Activated CD4-positive, alpha-beta memory T cell treated with anti-CD3 and anti-CD28 coated beads for 36 hours (primary cell): ENCODE data around the gene ATP2B3. TPM values are rescaled to one million over a fixed set of nuclear protein-coding genes. Genes with fewer than 3 reads are reported as not detected.

Experiments
- CTCF ChIA-PET: fragments of 350-600 bp; sonication (Branson Sonifier 250); formaldehyde crosslinking; loops from one replicate; lab custom pipeline; 2021; ENCODE audit warnings: antibody characterized with exemption, inconsistent platforms; lab: Charles Lee
- POLR2A ChIA-PET: fragments of 350-600 bp; sonication (Branson Sonifier 250); formaldehyde crosslinking; loops from one replicate; lab custom pipeline; 2021; ENCODE audit warnings: antibody characterized with exemption; lab: Charles Lee
- DNase-seq: peaks from one replicate; pipeline ENCODE4 v3.0.0-alpha.2; 2020
- H3K27ac Mint-ChIP-seq: one replicate; pipeline ENCODE4 v1.8.0; 2021; ENCODE audit warnings: mixed read lengths
- H3K27me3 Mint-ChIP-seq: one replicate; pipeline ENCODE4 v1.8.0; 2021; ENCODE audit warnings: mixed read lengths
- H3K36me3 Mint-ChIP-seq: one replicate; pipeline ENCODE4 v1.8.0; 2021; ENCODE audit warnings: mixed read lengths
- H3K4me1 Mint-ChIP-seq: one replicate; pipeline ENCODE4 v1.8.0; 2021; ENCODE audit warnings: low read depth, mixed read lengths
- H3K4me3 Mint-ChIP-seq: one replicate; pipeline ENCODE4 v1.8.0; 2021; ENCODE audit warnings: mild to moderate bottlenecking, mixed read lengths
- H3K9me3 Mint-ChIP-seq: one replicate; pipeline ENCODE4 v1.8.0; 2021; ENCODE audit warnings: mixed read lengths
- intact Hi-C: fragments of 100-400 bp; cut with micrococcal nuclease; formaldehyde crosslinking; loops from one replicate; pipeline ENCODE4 v1.15.1; 2023
- total RNA-seq, 2 experiments: library from RNA; stranded (reverse); gene quantifications; one replicate each; pipeline ENCODE4 v1.2.3, GENCODE V29; 2021

ATP2B3 gene
- total RNA-seq, 2 experiments from 2014 or later, result not detected

DNA sequence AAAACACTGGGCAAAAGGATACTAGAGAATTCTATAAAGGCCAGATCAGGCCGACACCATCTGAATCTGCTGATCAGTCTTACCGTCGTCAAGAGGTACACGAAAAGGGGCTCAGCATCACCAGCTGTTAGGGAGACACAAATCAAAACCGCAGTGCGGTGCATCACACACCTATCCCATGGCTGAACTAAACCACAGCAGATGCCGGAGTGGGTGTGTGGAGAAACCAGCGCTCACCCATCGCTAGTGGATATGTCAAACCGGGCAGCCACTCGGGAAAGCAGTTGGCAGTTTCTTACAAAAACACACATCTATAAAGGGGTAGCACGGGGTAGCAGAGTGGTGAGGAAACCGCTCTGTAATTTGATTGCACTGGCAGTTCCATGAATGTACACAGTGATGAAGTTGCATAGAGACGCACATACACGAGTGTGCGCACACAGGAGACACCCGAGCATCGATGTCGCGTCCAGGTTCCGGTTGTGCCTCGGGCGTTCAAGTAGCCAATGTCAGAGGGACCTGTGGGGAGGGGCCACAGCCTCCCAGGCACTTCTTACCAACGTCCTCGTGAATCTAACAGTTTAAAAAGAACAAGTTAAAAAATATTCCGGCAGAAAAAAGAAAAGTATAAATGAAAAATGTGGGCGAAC, 104.6 kb downstream of the ATP2B3 start:
- Mint-ChIP-seq H3K27me3 (no peaks in the 10 kb centered on the region), H3K4me1 (no peaks in the 10 kb centered on the region), H3K36me3 (no peaks in the 10 kb centered on the region), H3K27ac (no peak overlapping the region), H3K9me3 (no peaks in the 10 kb centered on the region), H3K4me3 (no peak overlapping the region)
- ChIA-PET CTCF (interaction anchor here (0.9 to 1.2 kb wide), 2 partner anchors 12 to 21 kb away, joined by 3 read pairs; no protein-coding TSS in a partner anchor), POLR2A (no interaction called here)
- no peak for DNase-seq
- intact Hi-C loops, result no loop called here

DNA sequence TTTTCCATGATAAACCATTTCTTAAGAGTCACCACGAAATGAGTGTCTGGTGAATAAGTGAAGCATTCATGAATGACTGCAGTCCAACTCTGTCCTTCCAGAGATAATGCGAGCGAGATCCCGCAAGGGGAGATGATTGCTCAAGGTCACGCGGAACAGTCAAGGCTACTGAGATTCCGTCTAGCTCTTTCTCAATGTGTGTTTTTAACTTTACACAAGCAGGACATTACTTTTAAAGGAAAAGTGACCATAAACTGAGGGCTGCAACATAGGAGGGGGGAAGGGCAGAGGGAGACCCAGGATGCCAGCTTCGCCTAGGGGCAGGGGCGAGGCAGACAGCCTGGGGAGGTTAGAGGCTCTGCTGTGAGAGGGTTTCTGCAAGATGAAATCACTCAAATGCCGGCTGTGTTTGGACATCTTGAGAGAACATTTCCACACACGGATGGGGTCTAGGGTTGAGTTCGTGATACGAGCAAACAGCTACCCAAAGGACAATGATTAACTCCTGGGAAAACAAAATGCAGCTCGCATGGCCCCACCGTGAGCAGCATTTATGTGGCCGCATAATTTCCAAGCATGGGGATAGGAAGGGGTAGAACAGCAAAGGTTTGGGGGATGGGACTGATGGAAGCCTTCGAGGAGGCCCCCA, 105.3 kb downstream of the ATP2B3 start:
- ChIA-PET POLR2A (no interaction called here), CTCF (interaction anchor here (0.9 to 1.2 kb wide), 2 partner anchors 13 to 20 kb away, joined by 3 read pairs; no protein-coding TSS in a partner anchor)
- Mint-ChIP-seq H3K9me3 (no peaks in the 10 kb centered on the region), H3K4me1 (no peaks in the 10 kb centered on the region), H3K36me3 (no peaks in the 10 kb centered on the region), H3K4me3 (no peak overlapping the region), H3K27ac (no peak overlapping the region), H3K27me3 (no peaks in the 10 kb centered on the region)
- DNase-seq, result no peak
- intact Hi-C loops, result no loop called here

DNA sequence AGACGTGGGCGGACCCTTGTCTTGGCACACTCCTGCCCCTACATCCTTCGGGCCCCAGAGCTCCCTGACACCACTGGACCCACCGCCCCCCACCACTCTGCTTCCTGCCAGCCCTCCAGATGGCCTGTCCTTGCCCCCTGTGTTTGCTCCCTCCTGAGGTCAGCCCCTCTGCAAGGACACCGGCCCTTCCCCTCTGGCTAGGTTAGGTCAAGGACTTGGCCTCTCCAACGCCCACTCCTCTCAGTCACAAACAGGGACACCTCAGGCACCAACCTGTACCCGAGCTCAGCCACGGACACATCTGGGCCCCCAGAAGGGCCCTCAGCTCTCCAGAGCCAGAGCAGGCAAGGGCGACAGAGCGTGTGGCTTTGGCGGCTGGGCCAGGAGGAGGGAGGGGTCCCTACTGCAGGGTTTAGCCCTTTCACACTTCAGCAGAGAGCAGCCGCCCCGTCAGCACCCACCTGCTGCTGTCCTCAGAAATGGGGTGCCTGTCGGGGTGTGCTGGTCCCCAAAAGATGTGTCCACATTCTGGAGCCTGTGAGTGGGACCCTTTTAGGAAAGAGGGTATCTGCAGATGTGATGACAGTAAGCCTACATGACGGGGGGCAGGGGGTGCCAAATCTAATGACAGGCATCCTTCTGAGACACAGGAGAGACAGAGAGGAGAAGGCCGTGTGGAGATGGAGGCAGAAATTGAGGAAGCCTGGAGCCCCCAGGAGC, 106.0 kb downstream of the ATP2B3 start:
- Mint-ChIP-seq H3K4me1 (no peaks in the 10 kb centered on the region), H3K36me3 (no peaks in the 10 kb centered on the region), H3K27ac (no peak overlapping the region), H3K4me3 (no peak overlapping the region), H3K27me3 (no peaks in the 10 kb centered on the region), H3K9me3 (no peaks in the 10 kb centered on the region)
- intact Hi-C loops, result no loop called here
- ChIA-PET CTCF (no interaction called here), POLR2A (no interaction called here)
- DNase-seq, result no peak

DNA sequence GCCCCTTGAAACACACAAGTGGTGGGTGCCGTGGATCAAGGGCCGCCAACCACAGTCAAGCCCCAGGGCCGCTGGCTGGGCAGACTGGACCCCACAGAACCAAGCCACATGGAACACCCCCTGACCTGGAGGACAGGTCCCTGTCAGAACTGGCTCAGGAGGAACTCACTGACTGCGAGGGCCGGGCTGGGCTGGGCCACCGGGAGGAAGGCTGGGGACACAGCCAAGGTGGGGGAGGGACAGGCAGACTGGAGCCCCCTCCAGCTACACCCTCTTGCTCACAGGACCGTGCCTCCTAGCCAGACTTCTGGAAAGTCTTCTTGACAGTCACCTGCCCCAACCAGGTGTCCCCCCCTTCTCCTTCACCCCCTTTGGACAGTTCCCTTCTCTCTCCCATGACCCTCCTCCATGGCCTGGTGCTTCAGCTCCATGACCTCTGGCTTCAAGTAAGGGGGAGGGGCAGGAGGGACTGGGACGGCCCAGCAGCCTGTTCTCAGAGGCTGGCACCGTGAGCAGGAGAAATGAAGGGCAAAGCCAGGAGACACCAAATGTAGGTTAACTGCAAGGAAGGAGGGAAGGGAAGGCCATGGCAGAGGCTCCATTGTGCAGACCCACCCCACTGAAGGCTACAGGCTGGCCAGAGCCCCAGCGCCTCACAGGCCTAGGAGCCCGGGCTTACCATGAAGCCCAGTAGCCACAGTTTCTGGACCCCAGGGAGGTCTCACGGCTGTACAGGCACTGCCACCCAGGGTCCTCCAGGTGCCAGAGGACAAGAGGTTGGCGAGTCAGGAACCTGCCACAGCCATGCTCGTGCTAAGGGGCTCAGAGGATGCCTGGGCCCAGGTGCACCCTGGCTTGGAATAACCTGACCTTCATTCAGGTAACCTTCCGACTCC, 107.0 kb downstream of the ATP2B3 start:
- POLR2A ChIA-PET, result no interaction called here
- no peaks in the 10 kb centered on the region for H3K9me3 Mint-ChIP-seq
- H3K4me1 Mint-ChIP-seq, result no peaks in the 10 kb centered on the region
- CTCF ChIA-PET, result no interaction called here
- intact Hi-C loops, result no loop called here
- no peaks in the 10 kb centered on the region for H3K27me3 Mint-ChIP-seq
- H3K36me3 Mint-ChIP-seq, result no peaks in the 10 kb centered on the region
- no peak overlapping the region for H3K27ac Mint-ChIP-seq
- no peak overlapping the region for H3K4me3 Mint-ChIP-seq
- no peak for DNase-seq

DNA sequence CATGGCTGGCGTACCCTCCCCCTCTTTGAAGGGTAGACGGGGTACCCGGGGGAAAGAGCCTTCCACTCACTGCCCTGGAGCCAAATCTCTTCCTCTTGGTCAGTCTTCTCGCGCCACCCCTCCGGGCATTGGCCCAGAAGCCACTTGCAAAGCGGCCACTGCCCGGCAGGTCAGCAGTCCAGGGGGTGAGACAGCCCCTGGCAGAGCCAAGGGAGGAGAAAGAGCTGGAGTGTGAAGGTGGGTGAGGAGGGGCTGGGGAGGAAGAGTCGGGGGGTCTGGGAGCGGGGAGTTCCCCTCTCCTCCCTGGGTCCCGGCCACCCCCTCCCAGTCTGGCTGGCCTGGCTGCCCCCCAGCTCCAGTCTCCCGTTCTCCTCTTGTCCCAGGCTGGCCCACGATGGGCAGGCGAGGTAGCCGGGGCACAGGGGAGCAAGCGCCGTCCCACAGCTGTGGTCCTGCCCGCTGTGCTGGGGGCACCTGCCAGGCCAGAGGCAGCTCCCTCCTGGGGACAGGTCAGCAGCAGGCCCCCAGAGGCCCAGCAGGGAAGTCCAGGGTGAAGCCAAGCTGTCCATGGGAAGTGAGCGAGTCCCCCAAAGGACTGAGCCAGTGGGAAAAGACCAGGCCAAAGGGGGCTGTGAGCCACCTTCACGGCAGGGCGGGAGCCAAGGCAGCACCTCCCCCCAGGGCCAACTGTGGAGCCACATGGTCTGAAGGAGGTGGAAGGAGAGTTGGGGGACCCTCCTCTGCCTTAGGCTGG, 108.0 kb downstream of the ATP2B3 start:
- Mint-ChIP-seq H3K9me3 (no peaks in the 10 kb centered on the region), H3K4me3 (no peak overlapping the region), H3K27ac (no peak overlapping the region), H3K4me1 (no peaks in the 10 kb centered on the region), H3K27me3 (no peaks in the 10 kb centered on the region), H3K36me3 (no peaks in the 10 kb centered on the region)
- no peak for DNase-seq
- ChIA-PET POLR2A (no interaction called here), CTCF (interaction anchor here (1.6 kb wide), 1 partner anchor 86 kb away, joined by 4 read pairs; no protein-coding TSS in a partner anchor)
- intact Hi-C loops, result no loop called here

DNA sequence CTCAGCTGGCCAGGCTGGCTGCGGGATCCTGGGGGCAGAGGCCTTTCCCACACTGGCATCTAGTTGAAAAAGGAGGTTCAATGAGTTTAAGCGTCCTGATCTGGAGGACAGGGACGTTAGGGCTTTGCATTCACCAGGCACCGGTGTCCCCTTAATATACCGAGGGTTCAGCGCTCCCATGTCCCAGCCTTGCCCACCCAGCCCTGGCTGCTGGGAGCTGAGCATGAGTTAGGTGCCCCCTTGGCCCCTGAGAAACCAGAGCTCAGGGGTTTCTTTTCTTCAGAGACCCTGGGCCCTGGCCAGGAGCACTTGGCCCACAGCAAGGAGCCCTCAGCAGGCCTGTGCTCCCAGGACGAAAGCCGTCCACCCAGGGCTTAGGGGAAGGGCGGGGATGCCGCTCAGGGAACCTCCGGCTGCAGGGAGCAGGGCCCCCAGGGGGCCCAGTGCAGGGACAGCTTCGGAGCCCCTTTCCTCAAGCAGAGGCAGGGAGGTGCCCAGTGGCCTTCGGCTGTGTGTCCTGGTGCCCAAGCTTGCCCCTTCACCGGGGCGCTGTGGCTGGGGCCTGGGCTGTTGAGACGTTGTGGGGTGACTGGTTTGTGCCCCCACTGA, 108.7 kb downstream of the ATP2B3 start:
- Mint-ChIP-seq H3K36me3 (no peaks in the 10 kb centered on the region), H3K27ac (no peak overlapping the region), H3K27me3 (no peaks in the 10 kb centered on the region), H3K4me1 (no peaks in the 10 kb centered on the region), H3K4me3 (no peak overlapping the region), H3K9me3 (peaks cover 3% of the 10 kb centered on the region)
- intact Hi-C loops, result no loop called here
- DNase-seq, result no peak
- ChIA-PET POLR2A (no interaction called here), CTCF (interaction anchor here (1.6 kb wide), 1 partner anchor 87 kb away, joined by 4 read pairs; no protein-coding TSS in a partner anchor)

DNA sequence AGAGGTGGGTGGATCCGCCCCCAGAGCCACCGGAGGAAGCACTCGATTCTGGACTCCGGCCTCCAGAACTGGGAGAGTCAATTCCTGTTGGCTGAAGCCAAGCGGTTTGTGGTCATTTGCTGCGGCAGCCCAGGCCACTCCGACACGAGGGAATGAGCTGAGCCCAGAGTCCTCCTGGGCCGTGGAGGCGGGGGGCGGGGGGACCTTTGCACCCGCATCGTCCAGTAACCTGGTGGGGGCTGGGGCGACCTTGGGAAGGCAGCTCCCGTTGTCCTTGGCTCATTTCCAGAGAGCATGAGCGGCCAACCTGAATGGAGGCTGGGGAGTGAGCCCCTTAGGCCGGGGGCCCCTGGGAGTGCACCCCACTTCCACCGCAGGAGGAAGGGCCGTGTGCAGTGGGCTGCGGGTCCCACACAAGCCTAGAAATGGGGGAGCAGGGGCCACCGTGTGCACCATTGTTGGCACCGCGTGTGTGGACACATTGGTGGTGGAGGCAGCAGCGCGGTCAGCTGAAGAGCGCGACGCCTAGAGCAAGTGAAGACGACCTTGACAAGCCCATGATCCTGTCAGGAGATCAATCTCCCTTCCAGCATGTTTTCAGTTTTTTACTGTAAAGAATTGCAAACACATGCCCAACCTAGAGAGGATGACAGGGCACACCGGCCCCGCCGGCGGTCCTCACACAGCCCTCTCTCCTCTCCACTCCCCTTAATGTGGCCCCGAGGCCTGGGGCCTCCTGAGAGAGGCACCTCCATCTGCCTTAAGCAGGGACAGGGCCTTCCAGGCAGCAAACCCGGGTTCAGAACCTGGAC, 109.6 kb downstream of the ATP2B3 start:
- no peak for DNase-seq
- no peak overlapping the region for H3K4me3 Mint-ChIP-seq
- CTCF ChIA-PET, result no interaction called here
- no peak overlapping the region for H3K27ac Mint-ChIP-seq
- H3K27me3 Mint-ChIP-seq, result no peaks in the 10 kb centered on the region
- H3K36me3 Mint-ChIP-seq, result no peaks in the 10 kb centered on the region
- peaks cover 6% of the 10 kb centered on the region for H3K9me3 Mint-ChIP-seq
- no peaks in the 10 kb centered on the region for H3K4me1 Mint-ChIP-seq
- intact Hi-C loops, result no loop called here
- POLR2A ChIA-PET, result no interaction called here

DNA sequence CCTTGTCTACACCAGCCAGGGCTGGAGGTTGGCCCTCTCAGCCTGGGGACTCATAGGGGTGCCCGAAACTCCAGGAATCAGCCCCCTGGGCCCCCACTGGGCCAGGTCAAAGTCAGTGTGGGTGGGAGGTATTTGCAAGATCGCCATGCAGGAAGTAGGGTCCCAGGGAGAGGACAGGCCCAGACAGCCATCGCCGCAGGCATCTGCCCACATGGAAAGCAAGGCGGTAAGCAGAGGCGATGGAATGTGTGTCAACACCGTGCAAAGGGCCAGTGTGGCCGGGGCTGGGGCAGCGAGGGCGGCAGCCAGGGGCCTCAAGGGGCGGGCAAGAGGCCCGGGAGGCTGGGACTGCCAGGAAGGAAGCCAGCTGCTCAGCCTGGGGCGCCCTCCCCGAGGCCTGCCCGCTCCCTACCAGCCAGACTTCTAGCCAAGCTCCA, 110.3 kb downstream of the ATP2B3 start:
- H3K4me1 Mint-ChIP-seq, result no peaks in the 10 kb centered on the region
- intact Hi-C loops, result no loop called here
- CTCF ChIA-PET, result no interaction called here
- no peak overlapping the region for H3K27ac Mint-ChIP-seq
- H3K4me3 Mint-ChIP-seq, result no peak overlapping the region
- peaks cover 6% of the 10 kb centered on the region for H3K9me3 Mint-ChIP-seq
- POLR2A ChIA-PET, result no interaction called here
- H3K27me3 Mint-ChIP-seq, result no peaks in the 10 kb centered on the region
- H3K36me3 Mint-ChIP-seq, result no peaks in the 10 kb centered on the region
- no peak for DNase-seq

DNA sequence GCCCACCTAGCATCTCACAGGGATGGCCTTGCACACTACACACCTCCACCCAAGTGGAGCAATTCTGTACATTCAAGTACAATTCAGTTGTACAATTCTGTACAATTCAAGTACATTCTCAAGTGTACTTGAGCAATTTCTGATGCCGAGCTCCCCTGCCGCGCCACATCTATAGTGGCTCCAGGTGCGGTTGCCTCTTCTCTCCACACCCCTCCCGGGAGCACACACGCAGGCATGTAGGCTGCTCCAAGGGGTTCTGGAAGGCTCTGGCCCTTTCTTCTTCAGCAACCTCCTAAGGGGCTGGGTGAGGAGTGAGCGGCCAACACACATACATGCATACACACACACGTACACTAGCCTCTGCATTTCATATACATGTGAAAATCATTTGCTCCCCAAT, 110.7 kb downstream of the ATP2B3 start:
- POLR2A ChIA-PET, result no interaction called here
- H3K9me3 Mint-ChIP-seq, result peaks cover 6% of the 10 kb centered on the region
- no peak overlapping the region for H3K4me3 Mint-ChIP-seq
- no peak for DNase-seq
- H3K36me3 Mint-ChIP-seq, result no peaks in the 10 kb centered on the region
- H3K27me3 Mint-ChIP-seq, result no peaks in the 10 kb centered on the region
- no peak overlapping the region for H3K27ac Mint-ChIP-seq
- no peaks in the 10 kb centered on the region for H3K4me1 Mint-ChIP-seq
- CTCF ChIA-PET, result no interaction called here
- intact Hi-C loops, result no loop called here

DNA sequence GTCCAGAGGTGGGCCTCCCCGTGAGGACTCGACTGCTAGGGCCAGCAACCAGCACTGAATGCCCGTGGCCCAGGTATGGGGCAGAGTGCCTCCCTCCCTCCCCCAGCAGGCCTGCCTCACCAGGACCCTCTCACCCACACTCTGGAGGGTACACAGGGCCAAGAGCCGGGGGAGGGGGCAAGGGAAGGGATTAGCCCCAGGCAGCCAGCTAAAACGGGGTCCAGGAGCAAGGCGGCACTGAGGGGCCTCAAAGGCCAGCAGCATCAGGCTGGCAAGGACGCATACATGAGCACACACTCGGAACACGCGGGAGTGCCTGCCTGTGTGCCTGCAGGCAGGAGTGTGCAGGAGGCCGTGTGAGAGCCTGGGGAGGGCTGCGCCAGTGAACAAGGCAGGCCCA, 111.2 kb downstream of the ATP2B3 start:
- H3K4me3 Mint-ChIP-seq, result no peak overlapping the region
- no peaks in the 10 kb centered on the region for H3K27me3 Mint-ChIP-seq
- CTCF ChIA-PET, result no interaction called here
- POLR2A ChIA-PET, result no interaction called here
- H3K4me1 Mint-ChIP-seq, result no peaks in the 10 kb centered on the region
- H3K9me3 Mint-ChIP-seq, result peaks cover 6% of the 10 kb centered on the region
- intact Hi-C loops, result no loop called here
- no peaks in the 10 kb centered on the region for H3K36me3 Mint-ChIP-seq
- DNase-seq, result no peak
- H3K27ac Mint-ChIP-seq, result no peak overlapping the region
